Cardiac muscle cell (in vitro differentiated cells and primary cell): ENCODE results near the gene SLC50A1. TPM values are rescaled to one million over a fixed set of nuclear protein-coding genes. Genes with fewer than 3 reads are reported as not detected.
"Not testable (repeated sequence)": the region's sequence is repeated elsewhere in the genome, so short reads cannot be mapped to it uniquely, and the experiment has no call there.

ENCODE experiments used
- DNase-seq, 2 donors: peaks; one replicate each; pipeline versions ENCODE4 v3.0.0 to v3.0.0-alpha.2; 2010 to 2017; ENCODE audit warnings: low read depth in 1 of 2, low spot score in 1 of 2
- H3K27ac ChIP-seq: fragments of 200-600 bp; sonication (generic); 2 replicates; pipeline ENCODE4 v1.5.1; 2016
- H3K27me3 ChIP-seq: fragments of 200-600 bp; sonication (generic); 2 replicates; pipeline ENCODE4 v1.6.0; 2016; ENCODE audit warnings: control low read depth
- H3K36me3 ChIP-seq: fragments of 200-600 bp; sonication (generic); 2 replicates; pipeline ENCODE4 v1.5.1; 2016; ENCODE audit warnings: control low read depth
- H3K4me1 ChIP-seq: fragments of 200-600 bp; sonication (generic); 2 replicates; pipeline ENCODE4 v1.8.1; 2017; ENCODE audit warnings: low read depth, mild to moderate bottlenecking, mixed run types
- H3K4me3 ChIP-seq: fragments of 200-600 bp; sonication (generic); 2 replicates; pipeline ENCODE4 v1.5.1; 2016; ENCODE audit warnings: mild to moderate bottlenecking
- H3K9me3 ChIP-seq: fragments of 200-600 bp; sonication (generic); 2 replicates; pipeline ENCODE4 v1.5.1; 2017; ENCODE audit warnings: low read depth, mild to moderate bottlenecking, control low read depth
- CTCF ChIP-seq: IDR thresholded peaks from 2 replicates; pipeline ENCODE4 v1.5.1; 2012; ENCODE audit warnings: low read depth, mild to moderate bottlenecking, low read length
- polyA plus RNA-seq: library from polyadenylated mRNA; unstranded; fragments of >200 nt; fragmentation: Nextera tagmentation; extraction: Ambion mirVana; gene quantifications from 2 replicates; pipeline ENCODE4 v1.2.1, GENCODE V29; 2016
- total RNA-seq: library from RNA; depleted of rRNA; stranded (reverse); fragments of >200 nt; gene quantifications from 2 replicates; pipeline ENCODE4 v1.2.3, GENCODE V29; 2016

The SLC50A1 gene
- total and polyA plus RNA-seq, 2 experiments from 2014 or later = 18.4 to 50.7 TPM

GRCh38 chr1:155166051-155166470 is 30.4 kb downstream of the SLC50A1 start:
- Histone ChIP-seq H3K4me1 (no peaks in the 10 kb centered on the region), H3K27ac (no peak overlapping the region), H3K9me3 (no peaks in the 10 kb centered on the region), H3K36me3 (peaks cover 3% of the 10 kb centered on the region), H3K27me3 (no peaks in the 10 kb centered on the region), H3K4me3 (no peak overlapping the region)
- no peak for DNase-seq
- TF ChIP-seq CTCF = no peak

GRCh38 chr1:155166471-155167165 is 31.0 kb downstream of the SLC50A1 start:
- H3K9me3 ChIP-seq = no peaks in the 10 kb centered on the region
- H3K27me3 ChIP-seq = no peaks in the 10 kb centered on the region
- no peak overlapping the region for H3K4me3 ChIP-seq
- DNase-seq = peak in 1 of 2 donors; percentile 68
- H3K36me3 ChIP-seq = peaks cover 3% of the 10 kb centered on the region
- H3K4me1 ChIP-seq = no peaks in the 10 kb centered on the region
- no peak overlapping the region for H3K27ac ChIP-seq
- TF ChIP-seq CTCF = no peak

GRCh38 chr1:155167166-155168104 is 31.8 kb downstream of the SLC50A1 start:
- Histone ChIP-seq H3K9me3 (no peaks in the 10 kb centered on the region), H3K36me3 (peaks cover 3% of the 10 kb centered on the region), H3K27me3 (no peaks in the 10 kb centered on the region), H3K4me3 (peak overlapping the region; percentile 7), H3K27ac (no peak overlapping the region), H3K4me1 (peaks cover 5% of the 10 kb centered on the region)
- peak; percentile 92 to 95 for DNase-seq
- TF ChIP-seq CTCF = peak; percentile 92

GRCh38 chr1:155168105-155168445 is 32.4 kb downstream of the SLC50A1 start:
- not testable (repeated sequence) for H3K9me3 ChIP-seq, H3K4me3 ChIP-seq, DNase-seq, H3K27me3 ChIP-seq, H3K4me1 ChIP-seq, H3K27ac ChIP-seq, H3K36me3 ChIP-seq

GRCh38 chr1:155168456-155169210 is 33.0 kb downstream of the SLC50A1 start:
- peaks cover 3% of the 10 kb centered on the region for H3K36me3 ChIP-seq
- TF ChIP-seq CTCF = no peak
- H3K4me3 ChIP-seq = no peak overlapping the region
- peaks cover 5% of the 10 kb centered on the region for H3K4me1 ChIP-seq
- no peak overlapping the region for H3K27ac ChIP-seq
- DNase-seq = no peak
- H3K9me3 ChIP-seq = no peaks in the 10 kb centered on the region
- H3K27me3 ChIP-seq = no peaks in the 10 kb centered on the region
